Measurements from ENCODE around the gene MRPS27. TPM values are rescaled to one million over a fixed set of nuclear protein-coding genes. Genes with fewer than 3 reads are reported as not detected.

MRPS27 gene
- total and polyA plus RNA-seq, 12 donors, result 20.8 to 91.8 (median 75.8) TPM

DNA sequence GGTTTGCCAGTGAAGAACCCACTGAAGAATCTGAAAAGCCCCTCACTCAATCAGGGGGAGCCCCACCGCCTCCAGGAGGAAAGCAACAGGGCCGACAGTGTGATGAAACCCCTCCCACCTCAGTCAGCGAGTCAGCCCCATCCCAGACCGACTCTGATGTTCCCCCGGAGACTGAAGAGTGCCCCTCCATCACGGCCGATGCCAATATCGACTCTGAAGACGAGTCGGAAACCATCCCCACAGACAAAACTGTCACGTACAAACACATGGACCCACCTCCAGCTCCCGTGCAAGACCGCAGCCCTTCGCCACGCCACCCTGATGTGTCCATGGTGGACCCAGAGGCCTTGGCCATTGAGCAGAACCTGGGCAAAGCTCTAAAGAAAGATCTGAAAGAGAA lies 120.4 kb downstream of the MRPS27 start:
- DNase-seq (no peak), ATAC-seq (no peak)
- no peaks in the 10 kb centered on the region for H3K9me3 ChIP-seq
- no peaks in the 10 kb centered on the region for H3K4me1 ChIP-seq
- peaks cover 0 to 96% (median 50%) of the 10 kb centered on the region in 9 donors for H3K36me3 ChIP-seq
- intact Hi-C loops (cut with DNase I), result loop anchor here in 1 of 10 donors (10.0 kb wide), 1 partner anchor 55 kb away; no protein-coding TSS in a partner anchor
- no peak overlapping the region for H3K27ac ChIP-seq
- no peak overlapping the region for H3K4me3 ChIP-seq
- WGBS, 2 donors, result 97 to 98% methylated on average over 15 of the region's 15 CpGs
- H3K27me3 ChIP-seq, result no peaks in the 10 kb centered on the region
- TF ChIP-seq, protein P1, sequence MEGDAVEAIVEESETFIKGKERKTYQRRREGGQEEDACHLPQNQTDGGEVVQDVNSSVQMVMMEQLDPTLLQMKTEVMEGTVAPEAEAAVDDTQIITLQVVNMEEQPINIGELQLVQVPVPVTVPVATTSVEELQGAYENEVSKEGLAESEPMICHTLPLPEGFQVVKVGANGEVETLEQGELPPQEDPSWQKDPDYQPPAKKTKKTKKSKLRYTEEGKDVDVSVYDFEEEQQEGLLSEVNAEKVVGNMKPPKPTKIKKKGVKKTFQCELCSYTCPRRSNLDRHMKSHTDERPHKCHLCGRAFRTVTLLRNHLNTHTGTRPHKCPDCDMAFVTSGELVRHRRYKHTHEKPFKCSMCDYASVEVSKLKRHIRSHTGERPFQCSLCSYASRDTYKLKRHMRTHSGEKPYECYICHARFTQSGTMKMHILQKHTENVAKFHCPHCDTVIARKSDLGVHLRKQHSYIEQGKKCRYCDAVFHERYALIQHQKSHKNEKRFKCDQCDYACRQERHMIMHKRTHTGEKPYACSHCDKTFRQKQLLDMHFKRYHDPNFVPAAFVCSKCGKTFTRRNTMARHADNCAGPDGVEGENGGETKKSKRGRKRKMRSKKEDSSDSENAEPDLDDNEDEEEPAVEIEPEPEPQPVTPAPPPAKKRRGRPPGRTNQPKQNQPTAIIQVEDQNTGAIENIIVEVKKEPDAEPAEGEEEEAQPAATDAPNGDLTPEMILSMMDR (IDR thresholded peaks at IDR 0.05), result no peak

DNA sequence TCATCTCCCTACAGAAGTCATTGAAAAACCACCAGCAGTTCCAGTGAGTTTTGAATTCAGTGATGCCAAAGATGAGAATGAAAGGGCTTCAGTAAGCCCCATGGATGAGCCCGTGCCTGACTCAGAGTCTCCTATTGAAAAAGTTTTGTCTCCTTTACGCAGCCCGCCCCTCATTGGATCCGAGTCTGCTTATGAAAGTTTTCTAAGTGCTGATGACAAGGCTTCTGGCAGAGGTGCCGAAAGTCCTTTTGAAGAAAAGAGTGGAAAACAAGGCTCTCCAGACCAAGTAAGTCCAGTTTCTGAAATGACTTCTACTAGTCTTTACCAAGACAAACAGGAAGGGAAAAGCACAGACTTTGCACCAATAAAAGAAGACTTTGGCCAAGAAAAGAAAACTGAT lies 122.6 kb downstream of the MRPS27 start:
- TF ChIP-seq, protein P1 (IDR thresholded peaks at IDR 0.05), result no peak
- no peaks in the 10 kb centered on the region for H3K4me1 ChIP-seq
- H3K27me3 ChIP-seq, result no peaks in the 10 kb centered on the region
- no peak for DNase-seq
- H3K36me3 ChIP-seq, result peaks cover 0 to 94% (median 39%) of the 10 kb centered on the region in 9 donors
- no peak overlapping the region for H3K4me3 ChIP-seq
- ATAC-seq, result no peak
- no peaks in the 10 kb centered on the region for H3K9me3 ChIP-seq
- intact Hi-C loops (cut with DNase I), result loop anchor here in 1 of 10 donors (10.0 kb wide), 1 partner anchor 57 kb away; no protein-coding TSS in a partner anchor
- 96 to 97% methylated on average over 5 of the region's 5 CpGs for WGBS, 2 donors
- no peak overlapping the region for H3K27ac ChIP-seq

DNA sequence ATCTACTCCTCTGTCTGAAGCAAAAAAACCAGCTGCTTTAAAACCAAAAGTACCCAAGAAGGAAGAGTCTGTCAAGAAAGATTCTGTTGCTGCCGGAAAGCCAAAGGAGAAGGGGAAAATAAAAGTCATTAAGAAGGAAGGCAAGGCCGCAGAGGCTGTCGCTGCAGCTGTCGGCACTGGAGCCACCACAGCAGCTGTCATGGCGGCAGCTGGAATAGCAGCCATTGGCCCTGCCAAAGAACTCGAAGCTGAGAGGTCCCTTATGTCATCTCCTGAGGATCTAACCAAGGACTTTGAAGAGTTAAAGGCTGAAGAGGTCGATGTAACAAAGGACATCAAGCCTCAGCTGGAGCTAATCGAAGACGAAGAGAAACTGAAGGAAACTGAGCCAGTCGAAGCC lies 124.5 kb downstream of the MRPS27 start:
- intact Hi-C loops (cut with DNase I), result loop anchor here in 1 of 10 donors (10.0 kb wide), 1 partner anchor 59 kb away; no protein-coding TSS in a partner anchor
- H3K27ac ChIP-seq, result no peak overlapping the region
- DNase-seq (no peak), ATAC-seq (no peak)
- peaks cover 0 to 11% (median 0%) of the 10 kb centered on the region in 9 donors for H3K4me1 ChIP-seq
- TF ChIP-seq, protein P1 (IDR thresholded peaks at IDR 0.05), result no peak
- H3K4me3 ChIP-seq, result no peak overlapping the region
- 96 to 97% methylated on average over 10 of the region's 10 CpGs for WGBS, 2 donors
- peaks cover 0 to 96% (median 36%) of the 10 kb centered on the region in 9 donors for H3K36me3 ChIP-seq
- no peaks in the 10 kb centered on the region for H3K27me3 ChIP-seq
- no peaks in the 10 kb centered on the region for H3K9me3 ChIP-seq

DNA sequence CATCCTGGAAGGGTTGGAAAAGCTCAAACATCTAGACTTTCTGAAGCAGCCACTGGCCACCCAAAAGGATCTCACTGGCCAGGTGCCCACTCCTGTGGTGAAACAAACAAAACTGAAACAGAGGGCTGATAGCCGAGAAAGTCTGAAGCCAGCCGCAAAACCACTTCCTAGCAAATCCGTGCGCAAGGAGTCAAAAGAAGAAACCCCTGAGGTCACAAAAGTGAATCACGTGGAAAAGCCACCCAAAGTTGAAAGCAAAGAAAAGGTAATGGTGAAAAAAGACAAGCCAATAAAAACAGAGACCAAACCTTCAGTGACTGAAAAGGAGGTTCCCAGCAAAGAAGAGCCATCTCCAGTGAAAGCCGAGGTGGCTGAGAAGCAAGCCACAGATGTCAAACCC lies 125.2 kb downstream of the MRPS27 start:
- H3K27ac ChIP-seq, result no peak overlapping the region
- H3K9me3 ChIP-seq, result no peaks in the 10 kb centered on the region
- H3K4me1 ChIP-seq, result peaks cover 0 to 11% (median 0%) of the 10 kb centered on the region in 9 donors
- H3K27me3 ChIP-seq, result no peaks in the 10 kb centered on the region
- WGBS, 2 donors, result 95 to 99% methylated on average over 6 of the region's 6 CpGs
- TF ChIP-seq, protein P1 (IDR thresholded peaks at IDR 0.05), result no peak
- intact Hi-C loops (cut with DNase I), result loop anchor here in 1 of 10 donors (10.0 kb wide), 1 partner anchor 60 kb away; no protein-coding TSS in a partner anchor
- DNase-seq, result no peak
- H3K4me3 ChIP-seq, result no peak overlapping the region
- peaks cover 0 to 89% (median 34%) of the 10 kb centered on the region in 9 donors for H3K36me3 ChIP-seq
- no peak for ATAC-seq

All from heart right ventricle (tissue), 16 donors.